BLaER1 treated with 17β-estradiol and CSF1 and Interleukin-3, amounts not matched to agents 10 nM and 100 nM (cell line): Measurements from ENCODE around the gene AGPAT4.
"Not testable (repeated sequence)": the region's sequence is repeated elsewhere in the genome, so short reads cannot be mapped to it uniquely, and the experiment has no call there.

ENCODE experiments used
- H3K27ac ChIP-seq, 11 experiments: shearing (Covaris generic); formaldehyde crosslinking; 2 replicates each; pipeline ENCODE4 v1.8.1; 2022
- H3K27me3 ChIP-seq, 11 experiments: shearing (Covaris generic); formaldehyde crosslinking; 2 replicates each; pipeline ENCODE4 v1.8.1; 2022
- H3K36me3 ChIP-seq, 11 experiments: shearing (Covaris generic); formaldehyde crosslinking; 2 replicates each; pipeline ENCODE4 v1.8.1; 2022
- H3K4me1 ChIP-seq, 10 experiments: shearing (Covaris generic); formaldehyde crosslinking; 2 replicates each; pipeline ENCODE4 v1.8.1; 2022
- H3K4me2 ChIP-seq, 11 experiments: shearing (Covaris generic); formaldehyde crosslinking; 2 replicates each; pipeline ENCODE4 v1.8.1; 2022
- H3K4me3 ChIP-seq, 10 experiments: shearing (Covaris generic); formaldehyde crosslinking; 2 replicates each; pipeline ENCODE4 v1.8.1; 2022
- H3K9ac ChIP-seq, 11 experiments: shearing (Covaris generic); formaldehyde crosslinking; 2 replicates each; pipeline ENCODE4 v1.8.1; 2022
- H3K9me3 ChIP-seq, 11 experiments: shearing (Covaris generic); formaldehyde crosslinking; replicated peaks in 1 of 11; 2 replicates each; pipeline ENCODE4 v1.8.1; 2022
- H4K20me1 ChIP-seq, 11 experiments: shearing (Covaris generic); formaldehyde crosslinking; 2 replicates each; pipeline ENCODE4 v1.8.1; 2022
- Cebpa-rat ChIP-seq, 11 experiments: shearing (Covaris generic); IDR thresholded peaks; 2 replicates each; pipeline ENCODE4 v1.8.1; 2022

Gene AGPAT4, protein sequence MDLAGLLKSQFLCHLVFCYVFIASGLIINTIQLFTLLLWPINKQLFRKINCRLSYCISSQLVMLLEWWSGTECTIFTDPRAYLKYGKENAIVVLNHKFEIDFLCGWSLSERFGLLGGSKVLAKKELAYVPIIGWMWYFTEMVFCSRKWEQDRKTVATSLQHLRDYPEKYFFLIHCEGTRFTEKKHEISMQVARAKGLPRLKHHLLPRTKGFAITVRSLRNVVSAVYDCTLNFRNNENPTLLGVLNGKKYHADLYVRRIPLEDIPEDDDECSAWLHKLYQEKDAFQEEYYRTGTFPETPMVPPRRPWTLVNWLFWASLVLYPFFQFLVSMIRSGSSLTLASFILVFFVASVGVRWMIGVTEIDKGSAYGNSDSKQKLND

GRCh38 chr6:161273752-161274487 lies at the start of gene AGPAT4:
Gene AGPAT4, minus strand, starts transcription at chr6:161274061. Its CDS starts 41,848 bp downstream, at chr6:161232213.
- H4K20me1 ChIP-seq: no peaks in the 10 kb centered on the region; a peak in 1 of 22 replicates
- H3K36me3 ChIP-seq: peaks cover 0 to 14% (median 0%) of the 10 kb centered on the region in 11 experiments; a peak in 5 of 22 replicates
- 0 out of 22 replicates have a peak, but pooled peaks of 1 of the 11 experiments have one; percentile 11 for TF ChIP-seq Cebpa-rat (IDR thresholded peaks at IDR 0.05)
- peak within 1 kb of the TSS; percentile 58 to 87 (median 73) for H3K27ac ChIP-seq
- H3K9ac ChIP-seq: peak within 1 kb of the TSS; percentile 70 to 87 (median 79)
- H3K4me2 ChIP-seq: peak within 1 kb of the TSS; percentile 75 to 92 (median 83)
- H3K27me3 ChIP-seq: no peaks in the 10 kb centered on the region
- no peaks in the 10 kb centered on the region for H3K9me3 ChIP-seq
- H3K4me3 ChIP-seq: peak within 1 kb of the TSS; percentile 58 to 74 (median 68)
- H3K4me1 ChIP-seq: peaks cover 26 to 39% (median 35%) of the 10 kb centered on the region in 10 experiments

DNA sequence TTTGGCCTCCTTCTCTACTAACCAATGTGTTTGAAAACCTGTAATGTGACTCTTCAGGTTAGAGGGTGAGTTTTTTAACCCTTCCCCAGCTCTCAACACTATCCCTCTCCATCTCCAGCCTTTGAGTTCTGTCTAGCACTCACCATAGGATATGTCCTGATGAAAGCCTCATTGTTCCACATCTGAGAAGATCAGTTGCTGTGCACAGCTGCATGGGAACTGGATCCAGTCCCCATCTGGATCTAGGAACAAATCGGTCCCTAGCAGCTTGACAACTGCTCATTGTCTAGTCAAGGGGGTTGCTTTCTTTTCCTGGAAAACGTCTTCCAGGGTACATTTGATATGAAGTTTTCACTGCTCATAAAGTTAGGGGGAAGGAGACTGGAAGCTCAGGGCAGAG lies 45.4 kb upstream of the AGPAT4 start:
- Histone ChIP-seq H3K27me3 (no peaks in the 10 kb centered on the region), H3K4me2 (no peak overlapping the region), H3K4me1 (no peaks in the 10 kb centered on the region), H3K9ac (no peak overlapping the region), H3K36me3 (no peaks in the 10 kb centered on the region; a peak in 1 of 22 replicates), H3K27ac (no peak overlapping the region), H4K20me1 (no peaks in the 10 kb centered on the region), H3K4me3 (no peak overlapping the region), H3K9me3 (peaks cover 13 to 33% (median 19%) of the 10 kb centered on the region in 11 experiments; a peak in 21 of 22 replicates)
- no peak for TF ChIP-seq Cebpa-rat (IDR thresholded peaks at IDR 0.05)

- Histone ChIP-seq H3K4me1 (no peaks in the 10 kb centered on the region), H4K20me1 (no peaks in the 10 kb centered on the region), H3K36me3 (no peaks in the 10 kb centered on the region; a peak in 1 of 22 replicates), H3K9me3 (peaks cover 13 to 30% (median 20%) of the 10 kb centered on the region in 11 experiments; a peak in 21 of 22 replicates), H3K27me3 (no peaks in the 10 kb centered on the region), H3K27ac (no peak overlapping the region), H3K4me3 (no peak overlapping the region), H3K4me2 (no peak overlapping the region), H3K9ac (no peak overlapping the region)
- TF ChIP-seq Cebpa-rat (IDR thresholded peaks at IDR 0.05): no peak
Observed at GRCh38 chr6:161318456-161318855, 44.6 kb upstream of the AGPAT4 start.

DNA sequence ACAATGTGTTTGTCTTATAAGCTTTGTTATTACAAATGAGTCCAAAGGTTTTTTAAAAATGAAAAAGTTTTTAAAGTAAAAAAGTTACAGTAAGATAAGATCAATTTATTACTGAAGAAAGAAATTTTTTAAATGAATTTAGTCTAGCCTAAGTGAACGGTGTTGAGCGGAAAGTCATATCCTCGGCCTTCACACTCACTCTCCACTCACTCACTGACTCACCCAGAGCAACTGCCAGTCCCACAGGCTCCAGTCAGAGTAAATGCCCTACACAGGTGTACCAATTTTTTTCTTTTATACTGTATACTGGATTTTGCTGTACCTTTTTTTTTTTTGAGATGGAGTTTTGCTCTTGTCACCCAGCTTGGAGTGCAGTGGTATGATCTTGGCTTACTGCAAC lies 42.7 kb upstream of the AGPAT4 start:
- no peaks in the 10 kb centered on the region; a peak in 1 of 22 replicates for H3K36me3 ChIP-seq
- H3K4me3 ChIP-seq: no peak overlapping the region
- H3K4me2 ChIP-seq: no peak overlapping the region
- H3K9ac ChIP-seq: no peak overlapping the region
- no peak for TF ChIP-seq Cebpa-rat (IDR thresholded peaks at IDR 0.05)
- no peaks in the 10 kb centered on the region for H4K20me1 ChIP-seq
- no peaks in the 10 kb centered on the region for H3K27me3 ChIP-seq
- peaks cover 12 to 20% (median 17%) of the 10 kb centered on the region in 11 experiments; a peak in 21 of 22 replicates for H3K9me3 ChIP-seq
- H3K27ac ChIP-seq: no peak overlapping the region
- no peaks in the 10 kb centered on the region for H3K4me1 ChIP-seq

DNA sequence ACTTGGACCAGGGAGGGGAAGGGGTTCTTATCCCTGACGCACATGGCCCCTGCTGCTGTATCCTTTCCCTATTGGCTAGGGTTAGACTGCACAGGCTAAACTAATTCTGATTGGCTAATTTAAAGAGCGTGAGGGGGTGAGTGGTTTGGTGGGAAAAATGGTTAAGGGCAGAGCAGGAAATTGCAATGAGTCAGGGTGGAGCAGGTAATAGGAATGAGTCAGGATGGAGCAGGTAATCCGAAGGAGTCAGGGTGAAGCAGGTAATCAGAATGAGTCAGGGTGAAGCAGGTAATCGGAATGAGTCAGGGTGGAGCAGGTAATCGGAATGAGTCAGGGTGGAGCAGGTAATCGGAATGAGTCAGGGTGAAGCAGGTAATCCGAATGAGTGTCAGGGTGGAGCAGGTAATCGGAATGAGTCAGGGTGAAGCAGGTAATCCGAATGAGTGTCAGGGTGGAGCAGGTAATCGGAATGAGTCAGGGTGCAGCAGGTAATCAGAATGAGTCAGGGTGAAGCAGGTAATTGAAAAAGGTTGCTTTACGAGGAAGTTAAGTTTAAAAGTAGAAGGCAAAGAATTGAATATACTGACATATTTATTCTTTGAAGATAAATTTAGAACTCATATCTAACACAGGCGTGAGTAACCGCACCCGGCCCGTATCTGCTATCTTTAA lies 41.5 kb upstream of the AGPAT4 start:
- H3K4me1 ChIP-seq, H4K20me1 ChIP-seq, H3K4me3 ChIP-seq, H3K27me3 ChIP-seq, H3K36me3 ChIP-seq, H3K4me2 ChIP-seq, H3K9ac ChIP-seq, H3K27ac ChIP-seq: not testable (repeated sequence)
- H3K9me3 ChIP-seq: peaks cover 12 to 20% (median 17%) of the 10 kb centered on the region in 11 experiments; a peak in 21 of 22 replicates

DNA sequence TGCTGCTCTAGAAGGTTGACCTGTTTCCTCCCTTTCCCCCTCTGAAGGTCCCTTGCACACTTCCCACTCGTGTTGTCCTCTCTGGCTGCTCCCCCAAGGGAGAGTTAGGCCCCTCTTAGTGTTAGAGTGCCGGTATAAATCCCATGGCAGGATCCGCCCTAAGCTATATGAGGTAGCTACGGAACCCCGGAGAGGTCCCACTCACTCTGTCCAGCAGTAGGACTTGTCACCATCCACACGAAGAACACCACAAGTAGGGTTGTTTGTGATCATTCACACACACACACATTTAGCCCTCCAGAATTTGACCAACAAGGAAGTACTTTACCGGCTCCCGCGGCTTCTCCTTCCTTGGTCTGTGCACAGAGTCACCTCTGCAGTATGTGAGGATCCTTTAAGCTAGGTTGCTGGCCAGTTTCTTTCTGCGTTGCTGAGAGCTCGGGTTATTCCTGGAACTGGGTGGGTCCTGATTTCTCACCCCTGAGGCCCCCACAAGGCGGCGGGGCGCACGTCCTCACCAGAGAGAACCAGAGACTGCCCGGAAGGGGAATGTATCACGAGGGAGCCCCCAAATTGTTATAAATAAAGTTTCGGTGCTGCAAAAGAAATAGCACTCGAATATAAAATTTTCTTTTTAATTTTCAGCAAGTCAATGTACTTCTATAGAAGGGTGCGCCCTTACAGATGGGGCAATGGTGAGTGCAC lies 40.8 kb upstream of the AGPAT4 start:
- not testable (repeated sequence) for H3K4me3 ChIP-seq, H4K20me1 ChIP-seq, H3K4me1 ChIP-seq, H3K36me3 ChIP-seq, H3K27me3 ChIP-seq, H3K4me2 ChIP-seq, H3K27ac ChIP-seq, H3K9ac ChIP-seq
- H3K9me3 ChIP-seq: peaks cover 12 to 20% (median 17%) of the 10 kb centered on the region in 11 experiments; a peak in 21 of 22 replicates

GRCh38 chr6:161313940-161314509 lies 40.2 kb upstream of the AGPAT4 start:
- Histone ChIP-seq H3K27me3 (no peaks in the 10 kb centered on the region), H4K20me1 (no peaks in the 10 kb centered on the region), H3K36me3 (no peaks in the 10 kb centered on the region; a peak in 1 of 22 replicates), H3K4me1 (no peaks in the 10 kb centered on the region), H3K4me2 (no peak overlapping the region), H3K4me3 (no peak overlapping the region), H3K27ac (no peak overlapping the region), H3K9me3 (peaks cover 12 to 20% (median 17%) of the 10 kb centered on the region in 11 experiments; a peak in 21 of 22 replicates), H3K9ac (no peak overlapping the region)
- no peak for TF ChIP-seq Cebpa-rat (IDR thresholded peaks at IDR 0.05)

DNA sequence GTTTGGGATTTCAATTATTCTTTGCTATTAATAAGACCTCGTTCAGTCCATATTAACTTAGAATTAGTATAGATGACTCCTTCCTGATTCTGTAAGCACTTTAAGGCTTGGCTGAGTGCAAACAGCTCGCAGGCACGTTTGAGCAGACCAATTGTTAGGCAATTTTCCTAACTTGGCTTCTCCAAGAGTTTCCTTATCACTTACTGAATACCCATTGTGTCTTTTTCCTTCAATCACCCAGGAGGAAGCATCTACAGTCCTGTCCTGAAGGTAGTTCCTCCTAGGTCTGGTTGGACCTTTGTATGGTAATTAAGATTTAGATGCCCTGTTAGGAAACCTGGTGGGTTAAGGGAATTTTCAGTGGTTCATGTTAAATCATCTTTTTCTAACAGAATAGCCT lies 39.6 kb upstream of the AGPAT4 start:
- H4K20me1 ChIP-seq, H3K36me3 ChIP-seq, H3K4me2 ChIP-seq, H3K27me3 ChIP-seq, H3K27ac ChIP-seq, H3K4me1 ChIP-seq, H3K4me3 ChIP-seq, H3K9ac ChIP-seq: not testable (repeated sequence)
- H3K9me3 ChIP-seq: peaks cover 12 to 20% (median 17%) of the 10 kb centered on the region in 11 experiments; a peak in 21 of 22 replicates

DNA sequence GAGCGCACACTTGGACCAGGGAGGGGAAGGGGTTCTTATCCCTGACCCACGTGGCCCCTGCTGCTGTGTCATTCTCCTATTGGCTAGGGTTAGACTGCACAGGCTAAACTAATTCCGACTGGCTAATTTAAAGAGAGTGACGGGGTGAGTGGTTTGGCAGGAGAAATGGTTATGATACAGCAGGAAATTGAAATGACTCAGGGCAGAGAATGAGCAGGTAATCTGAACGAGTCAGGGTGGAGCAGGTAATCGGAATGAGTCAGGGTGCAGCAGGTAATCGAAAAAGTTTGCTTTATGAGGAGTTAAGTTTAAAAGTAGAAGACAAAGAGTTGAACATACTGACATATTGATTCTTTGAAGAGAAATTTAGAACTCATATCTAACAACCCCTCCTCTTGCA lies 35.9 kb upstream of the AGPAT4 start:
- H3K4me2 ChIP-seq, H3K27me3 ChIP-seq, H3K9ac ChIP-seq, H3K4me1 ChIP-seq, H3K4me3 ChIP-seq, H4K20me1 ChIP-seq, H3K36me3 ChIP-seq, H3K27ac ChIP-seq: not testable (repeated sequence)
- peaks cover 3 to 14% (median 9%) of the 10 kb centered on the region in 11 experiments; a peak in 20 of 22 replicates for H3K9me3 ChIP-seq
